ENCODE results near the gene CTSD. TPM values are rescaled to one million over a fixed set of nuclear protein-coding genes. Genes with fewer than 3 reads are reported as not detected.

The CTSD gene
- total RNA-seq, 3 donors from 2014 or later (not counting 1 experiment from before 2014, with no cell fraction given): 388 to 446 (median 415) TPM

DNA sequence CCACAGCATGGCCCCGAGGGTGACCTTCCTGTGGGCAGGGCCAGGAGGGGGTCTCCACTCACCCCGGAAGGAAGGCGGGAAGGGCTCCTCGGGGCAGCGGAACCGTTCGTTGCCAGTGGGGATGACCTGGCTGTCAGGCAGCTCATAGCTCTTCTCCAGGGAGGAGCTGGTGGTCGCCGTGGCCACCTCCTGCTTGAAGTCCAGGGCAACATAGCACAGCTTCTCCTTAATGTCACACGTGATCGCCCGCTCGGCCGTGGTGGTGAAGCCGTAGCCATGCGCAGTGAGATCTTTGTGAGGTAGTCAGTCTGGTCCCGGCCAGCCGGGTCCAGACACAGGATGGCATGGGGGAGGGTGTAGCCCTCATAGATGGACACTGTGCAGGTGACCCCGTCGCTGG is 39.5 kb upstream of the CTSD start:
- H3K9me3 Mint-ChIP-seq: no peaks in the 10 kb centered on the region
- intact Hi-C loops (cut with micrococcal nuclease): no loop called here
- TF ChIP-seq CTCF (IDR thresholded peaks at IDR 0.05): no peak
- Histone ChIP-seq H3K4me3 (ENCODE audit: low read length) (no peak overlapping the region), H3K4me1 (ENCODE audit: control insufficient read depth, insufficient read depth, low read length) (no peaks in the 10 kb centered on the region), H3K27ac (ENCODE audit: low read length) (no peak overlapping the region), H3K9me3 (ENCODE audit: control insufficient read depth, insufficient read depth, low read length) (no peaks in the 10 kb centered on the region), H3K27me3 (ENCODE audit: control insufficient read depth, insufficient read depth, low read length) (no peaks in the 10 kb centered on the region), H3K36me3 (ENCODE audit: control insufficient read depth, insufficient read depth, low read length) (no peaks in the 10 kb centered on the region)
- peaks cover 5 to 13% of the 10 kb centered on the region in 2 donors for H3K27me3 Mint-ChIP-seq (ENCODE audit: low read depth in 2 of 2)
- 92% methylated on average over 20 of the region's 20 CpGs for WGBS (ENCODE audit: insufficient coverage)
- no peak overlapping the region for H3K27ac Mint-ChIP-seq
- no peak for DNase-seq
- H3K4me3 Mint-ChIP-seq: no peak overlapping the region
- no peak for ATAC-seq
- no peaks in the 10 kb centered on the region for H3K36me3 Mint-ChIP-seq
- no peaks in the 10 kb centered on the region for H3K4me1 Mint-ChIP-seq

GRCh38 chr11:1797391-1798125 is 33.8 kb upstream of the CTSD start:
- DNase-seq (no peak), ATAC-seq (no peak)
- Histone ChIP-seq H3K27me3 (ENCODE audit: control insufficient read depth, insufficient read depth, low read length) (no peaks in the 10 kb centered on the region), H3K9me3 (ENCODE audit: control insufficient read depth, insufficient read depth, low read length) (peaks cover 4% of the 10 kb centered on the region), H3K36me3 (ENCODE audit: control insufficient read depth, insufficient read depth, low read length) (no peaks in the 10 kb centered on the region), H3K27ac (ENCODE audit: low read length) (no peak overlapping the region), H3K4me1 (ENCODE audit: control insufficient read depth, insufficient read depth, low read length) (peaks cover 2% of the 10 kb centered on the region), H3K4me3 (ENCODE audit: low read length) (no peak overlapping the region)
- WGBS (ENCODE audit: insufficient coverage): 93% methylated on average over 14 of the region's 14 CpGs
- H3K4me3 Mint-ChIP-seq: no peak overlapping the region
- intact Hi-C loops (cut with micrococcal nuclease): no loop called here
- peaks cover 7% of the 10 kb centered on the region for H3K36me3 Mint-ChIP-seq
- H3K4me1 Mint-ChIP-seq: peaks cover 3% of the 10 kb centered on the region in 2 donors
- no peak overlapping the region for H3K27ac Mint-ChIP-seq
- peaks cover 7 to 11% of the 10 kb centered on the region in 2 donors for H3K27me3 Mint-ChIP-seq (ENCODE audit: low read depth in 2 of 2)
- TF ChIP-seq CTCF (IDR thresholded peaks at IDR 0.05): no peak
- no peaks in the 10 kb centered on the region for H3K9me3 Mint-ChIP-seq

DNA sequence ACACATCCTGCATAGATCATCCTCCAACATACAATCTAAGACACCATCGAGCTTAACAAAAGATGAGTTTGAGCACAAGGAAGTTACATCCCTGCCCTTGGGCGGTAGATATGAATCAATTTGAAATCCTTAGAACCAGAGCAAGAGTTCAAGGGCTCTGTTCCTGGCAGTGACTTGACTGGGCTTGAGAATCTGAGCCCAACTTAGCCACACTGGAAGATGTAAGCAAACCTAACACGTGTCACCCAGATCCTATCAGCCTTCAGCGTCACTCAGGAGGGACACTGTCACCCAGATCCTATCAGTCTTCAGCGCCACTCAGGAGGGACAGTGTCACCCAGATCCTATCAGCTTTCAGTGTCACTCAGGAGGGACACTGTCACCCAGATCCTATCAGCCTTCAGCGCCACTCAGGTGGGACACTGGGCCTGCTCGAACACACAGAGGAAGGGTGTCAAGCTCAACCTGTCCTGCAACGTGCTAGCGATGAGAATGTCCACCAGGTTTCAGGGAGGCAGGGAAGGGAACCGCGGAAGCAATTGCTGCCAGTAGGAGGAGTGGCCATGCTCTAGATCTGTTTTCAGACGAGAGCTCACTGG is 32.8 kb upstream of the CTSD start:
- peaks cover 10% of the 10 kb centered on the region for H3K36me3 Mint-ChIP-seq
- peaks cover 7 to 13% of the 10 kb centered on the region in 2 donors for H3K27me3 Mint-ChIP-seq (ENCODE audit: low read depth in 2 of 2)
- H3K9me3 Mint-ChIP-seq: no peaks in the 10 kb centered on the region
- no peak overlapping the region for H3K4me3 Mint-ChIP-seq
- H3K27me3 ChIP-seq (ENCODE audit: control insufficient read depth, insufficient read depth, low read length): no peaks in the 10 kb centered on the region
- peaks cover 9% of the 10 kb centered on the region for H3K4me1 ChIP-seq (ENCODE audit: control insufficient read depth, insufficient read depth, low read length)
- intact Hi-C loops (cut with micrococcal nuclease): no loop called here
- H3K27ac Mint-ChIP-seq: no peak overlapping the region
- H3K27ac ChIP-seq (ENCODE audit: low read length): no peak overlapping the region
- H3K9me3 ChIP-seq (ENCODE audit: control insufficient read depth, insufficient read depth, low read length): peaks cover 4% of the 10 kb centered on the region
- H3K4me1 Mint-ChIP-seq: peaks cover 5 to 10% of the 10 kb centered on the region in 2 donors
- no peaks in the 10 kb centered on the region for H3K36me3 ChIP-seq (ENCODE audit: control insufficient read depth, insufficient read depth, low read length)
- WGBS (ENCODE audit: insufficient coverage): 88% methylated on average over 12 of the region's 12 CpGs
- ATAC-seq: peak in 1 of 3 donors; percentile 62
- DNase-seq: no peak
- H3K4me3 ChIP-seq (ENCODE audit: low read length): no peak overlapping the region
- no peak for TF ChIP-seq CTCF (IDR thresholded peaks at IDR 0.05)

All from natural killer cell (primary cell).